Testis (tissue), 3 donors: Measurements from ENCODE around the gene C21orf91. TPM values are rescaled to one million over a fixed set of nuclear protein-coding genes. Genes with fewer than 3 reads are reported as not detected.
A peak's percentile ranks its signal among the peaks of the same experiment; 100 is the strongest.

ENCODE experiments used
- DNase-seq: peaks from one replicate; pipeline ENCODE4 v3.0.0-alpha.2; 2019
- H3K27ac ChIP-seq, 2 donors: fragments of 200-600 bp; sonication (generic); one replicate each; pipeline ENCODE4 v1.5.1; 2019
- H3K27me3 ChIP-seq: fragments of 200-600 bp; sonication (generic); one replicate; pipeline ENCODE4 v1.5.1; 2019
- H3K36me3 ChIP-seq: fragments of 200-600 bp; sonication (generic); one replicate; pipeline ENCODE4 v1.5.1; 2017; ENCODE audit warnings: low read depth; ENCODE audit errors: missing control alignments
- H3K4me1 ChIP-seq: fragments of 200-600 bp; sonication (generic); one replicate; pipeline ENCODE4 v1.5.1; 2019
- H3K4me3 ChIP-seq, 2 donors: fragments of 200-600 bp; sonication (generic); one replicate each; pipeline ENCODE4 v1.5.1; 2017 to 2019
- H3K9me3 ChIP-seq: fragments of 200-600 bp; sonication (generic); one replicate; pipeline ENCODE4 v1.5.1; 2017
- CTCF ChIP-seq, 3 experiments: fragments of 450-650 bp in 2 of 3; fragments of 200-600 bp in 1 of 3; sonication (generic) in 1 of 3; IDR thresholded peaks; one replicate each; pipeline ENCODE4 v1.5.1; 2016 to 2019; ENCODE audit warnings: antibody characterized with exemption in 3 of 3, mild to moderate bottlenecking in 2 of 3, moderate library complexity in 1 of 3
- POLR2A ChIP-seq: fragments of 450-650 bp; IDR thresholded peaks from one replicate; pipeline ENCODE4 v1.6.1; 2017; ENCODE audit warnings: antibody characterized with exemption, mild to moderate bottlenecking, moderate library complexity
- WGBS, 2 donors: methylation state at CpG; one replicate each; pipeline ENCODE4 v1.1.5; 2018; 5-methylcytosine and 5-hydroxymethylcytosine counted together
- intact Hi-C: fragments of 100-400 bp; cut with DNase I; formaldehyde crosslinking; loops from one replicate; pipeline ENCODE4 v1.15.1; 2023; ENCODE audit warnings: low total_unique reads
- polyA plus RNA-seq: library from polyadenylated mRNA; stranded (reverse); fragments of 350-450 nt; fragmentation: Illumina TruSeq; extraction: RNeasy Lipid Tissue Mini Kit (QIAGEN cat#74804); gene quantifications from one replicate; pipeline ENCODE4 v1.2.3, GENCODE V29; 2014; ENCODE audit warnings: low read depth, low replicate concordance; ENCODE audit not compliant: insufficient read depth
- total RNA-seq, 2 donors: library from RNA; depleted of rRNA; stranded (reverse); fragments of >200 nt; gene quantifications; one replicate each; pipeline ENCODE4 v1.2.3, GENCODE V29; 2016

Gene C21orf91
- total and polyA plus RNA-seq, 3 donors from 2014 or later, result 37.0 to 44.4 (median 40.7) TPM

- DNase-seq, result no peak
- WGBS, 2 donors, result 89% methylated on average over 3 of the region's 3 CpGs
- no peaks in the 10 kb centered on the region for H3K27me3 ChIP-seq
- no peaks in the 10 kb centered on the region for H3K4me1 ChIP-seq
- no peaks in the 10 kb centered on the region for H3K36me3 ChIP-seq
- intact Hi-C loops, result no loop called here
- H3K4me3 ChIP-seq, result no peak overlapping the region
- no peaks in the 10 kb centered on the region for H3K9me3 ChIP-seq
- no peak for TF ChIP-seq POLR2A
- no peak for TF ChIP-seq CTCF (IDR thresholded peaks at IDR 0.05)
- H3K27ac ChIP-seq, result no peak overlapping the region
Observed at GRCh38 chr21:17854745-17855144, 35.6 kb upstream of the C21orf91 start.

- no peaks in the 10 kb centered on the region for H3K27me3 ChIP-seq
- intact Hi-C loops, result no loop called here
- no peaks in the 10 kb centered on the region for H3K4me1 ChIP-seq
- no peak for DNase-seq
- H3K27ac ChIP-seq, result no peak overlapping the region
- WGBS, 2 donors, result 69 to 71% methylated on average over 9 of the region's 9 CpGs
- H3K9me3 ChIP-seq, result no peaks in the 10 kb centered on the region
- H3K4me3 ChIP-seq, result no peak overlapping the region
- TF ChIP-seq CTCF (IDR thresholded peaks at IDR 0.05), result no peak
- H3K36me3 ChIP-seq, result no peaks in the 10 kb centered on the region
Observed at GRCh38 chr21:17853393-17854275, 34.5 kb upstream of the C21orf91 start.

GRCh38 chr21:17848228-17848627, 29.1 kb upstream of the C21orf91 start:
- no peaks in the 10 kb centered on the region for H3K4me1 ChIP-seq
- intact Hi-C loops, result no loop called here
- H3K9me3 ChIP-seq, result no peaks in the 10 kb centered on the region
- DNase-seq, result peak; percentile 15
- H3K27me3 ChIP-seq, result no peaks in the 10 kb centered on the region
- no peak overlapping the region for H3K4me3 ChIP-seq
- no peaks in the 10 kb centered on the region for H3K36me3 ChIP-seq
- 67% methylated on average over 3 of the region's 3 CpGs for WGBS, 2 donors
- TF ChIP-seq POLR2A (no peak), CTCF (IDR thresholded peaks at IDR 0.05) (no peak)
- H3K27ac ChIP-seq, result no peak overlapping the region

- no peaks in the 10 kb centered on the region for H3K9me3 ChIP-seq
- TF ChIP-seq POLR2A (no peak), CTCF (IDR thresholded peaks at IDR 0.05) (no peak)
- no peak for DNase-seq
Observed at GRCh38 chr21:17841103-17841502, 21.9 kb upstream of the C21orf91 start.

More at GRCh38 chr21:17841103-17841502, 21.9 kb upstream of the C21orf91 start:
- Histone ChIP-seq H3K27ac (no peak overlapping the region), H3K4me1 (no peaks in the 10 kb centered on the region), H3K4me3 (no peak overlapping the region), H3K27me3 (no peaks in the 10 kb centered on the region), H3K36me3 (no peaks in the 10 kb centered on the region)
- intact Hi-C loops, result no loop called here
